GM18873 (cell line): ENCODE data around the gene STN1.

Source experiments
- ATAC-seq: cut with Tn5 transposase; IDR thresholded peaks from one replicate; pipeline ENCODE4 v1.9.1; 2021; ENCODE audit warnings: mild to moderate bottlenecking, moderate library complexity, moderate number of reproducible peaks; ENCODE audit not compliant: unreplicated experiment, low FRiP score

STN1 gene

GRCh38 chr10:103896225-103896624, 21.8 kb downstream of the STN1 start:
- no peak for ATAC-seq

- ATAC-seq = no peak
These were observed 22.4 kb downstream of the STN1 start for GRCh38 chr10:103895411-103896186.

- ATAC-seq = no peak
These were observed 23.5 kb downstream of the STN1 start for GRCh38 chr10:103894441-103894864.

DNA sequence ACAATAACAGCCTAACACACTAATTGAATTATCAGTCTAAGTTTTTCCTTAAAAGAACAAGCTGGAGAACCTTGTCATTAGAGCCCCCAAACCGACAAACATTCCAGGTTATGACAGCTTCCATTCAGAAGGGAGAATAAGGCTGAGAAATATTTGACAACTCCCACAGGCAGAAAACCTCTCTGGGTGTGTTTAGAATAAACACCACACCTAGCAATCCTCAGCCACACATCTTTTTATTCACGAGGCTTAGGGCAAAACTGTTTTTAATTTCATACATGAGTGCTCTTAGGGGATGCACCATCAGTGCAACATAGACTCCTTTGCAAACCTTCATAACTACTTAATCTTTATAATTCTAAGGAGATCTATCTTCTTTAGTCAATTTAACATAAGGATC, 24.2 kb downstream of the STN1 start:
- no peak for ATAC-seq

DNA sequence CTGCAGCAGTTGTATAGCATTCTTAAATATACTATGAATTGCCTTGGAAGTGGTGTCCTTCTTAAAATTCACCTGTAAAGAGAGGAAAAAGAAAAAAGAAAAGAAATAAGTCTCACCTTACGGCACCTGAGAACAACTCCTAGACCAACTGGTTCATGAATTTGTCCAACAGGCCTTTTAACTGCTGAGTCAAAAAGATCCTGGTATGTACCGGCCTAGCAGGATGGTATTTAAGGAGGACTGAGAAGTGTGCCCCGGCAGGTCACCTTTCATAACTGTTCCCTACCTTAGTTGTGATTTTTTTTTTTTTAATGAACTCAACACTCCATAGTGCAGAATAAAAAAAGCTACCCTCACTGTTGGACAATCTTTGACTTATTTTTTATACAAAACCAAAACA, 25.8 kb downstream of the STN1 start:
- ATAC-seq = no peak

DNA sequence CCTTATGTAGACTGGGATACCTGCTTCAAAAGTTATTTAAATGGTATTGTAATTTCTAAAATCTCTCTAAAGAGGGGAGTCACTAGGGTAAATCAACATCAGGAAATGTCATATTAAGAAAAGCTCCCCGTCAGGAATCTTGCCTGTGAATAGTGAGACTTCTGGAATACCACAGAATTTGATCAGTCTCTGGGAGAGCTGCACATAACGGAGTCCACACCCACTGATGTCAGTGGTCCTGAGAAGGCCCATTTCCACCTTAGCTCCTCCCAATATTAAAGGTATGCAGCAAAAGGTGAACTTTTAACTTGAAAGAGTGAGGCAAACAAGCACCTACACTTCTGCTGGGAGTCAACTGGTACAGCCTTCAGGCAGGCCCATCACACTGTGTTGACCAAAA, 27.3 kb downstream of the STN1 start:
- ATAC-seq = no peak

- ATAC-seq = no peak
These were observed 27.8 kb downstream of the STN1 start for GRCh38 chr10:103890194-103890658.

- no peak for ATAC-seq
These were observed 28.8 kb downstream of the STN1 start for GRCh38 chr10:103889121-103889720.

GRCh38 chr10:103888113-103888841, 29.7 kb downstream of the STN1 start:
- ATAC-seq = peak; percentile 59

DNA sequence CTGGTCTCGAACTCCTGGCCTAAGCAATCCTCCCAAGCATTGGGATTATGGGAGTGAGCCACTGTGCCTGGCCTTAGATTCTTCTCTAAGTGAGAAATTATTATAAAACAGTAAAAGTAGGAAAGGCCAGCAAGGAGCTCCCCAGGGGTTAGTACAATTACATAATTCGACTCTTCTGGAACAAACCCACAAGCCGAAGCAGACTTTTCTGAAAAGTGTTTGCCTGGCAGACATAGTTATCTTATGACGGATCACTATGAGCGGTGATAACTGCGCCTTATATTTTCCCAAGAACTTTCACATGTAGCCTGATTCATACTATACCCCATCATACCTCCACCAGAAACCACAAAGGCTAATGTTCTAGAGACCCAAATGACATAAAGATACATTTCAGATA, 32.4 kb downstream of the STN1 start:
- ATAC-seq = no peak

GRCh38 chr10:103884681-103885139, 33.3 kb downstream of the STN1 start:
- ATAC-seq = no peak

- no peak for ATAC-seq
These were observed 35.5 kb downstream of the STN1 start for GRCh38 chr10:103882285-103883007.

GRCh38 chr10:103881416-103882284, 36.3 kb downstream of the STN1 start:
- ATAC-seq = no peak

GRCh38 chr10:103879831-103880230, 38.2 kb downstream of the STN1 start:
- ATAC-seq = no peak

DNA sequence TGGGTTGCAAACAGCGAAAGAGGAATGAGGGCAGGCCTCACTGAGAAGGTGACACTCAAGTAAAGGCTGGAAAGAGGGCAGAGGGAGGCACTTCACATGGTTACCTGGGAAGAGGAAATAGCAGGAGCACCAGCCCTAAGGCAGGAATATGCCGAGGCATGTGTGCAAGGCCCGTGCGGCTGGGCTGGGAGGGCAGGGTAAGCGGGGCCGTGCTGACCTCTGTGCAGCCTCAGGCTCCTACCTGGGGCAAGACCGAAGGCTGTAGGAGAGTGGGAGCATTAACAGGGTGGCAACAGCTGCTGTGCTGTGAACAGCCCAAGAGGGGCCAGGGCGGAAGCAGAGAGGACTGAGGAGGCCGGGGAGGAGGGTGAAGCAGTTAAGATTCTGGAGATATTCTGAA, 38.6 kb downstream of the STN1 start:
- ATAC-seq = no peak

DNA sequence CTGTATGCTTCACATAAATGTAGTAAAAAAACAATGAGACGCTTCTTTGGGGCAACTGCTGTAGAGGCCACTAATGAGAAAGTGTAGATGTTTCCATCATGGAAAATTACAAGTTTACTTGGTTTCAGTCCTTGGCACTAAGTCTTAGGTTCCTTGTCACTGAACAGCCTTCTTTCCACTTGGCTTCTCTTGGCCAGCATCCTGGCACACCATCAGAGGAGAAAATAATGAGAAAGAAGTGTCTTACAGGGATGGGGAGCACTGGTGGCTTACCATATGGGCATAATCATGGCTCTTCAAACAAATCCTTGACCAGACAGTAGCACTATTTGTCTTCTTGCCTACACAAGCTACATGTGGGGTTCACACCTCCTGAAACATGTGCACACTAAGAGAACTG, 40.1 kb downstream of the STN1 start:
- no peak for ATAC-seq

GRCh38 chr10:103876155-103876554, 41.8 kb downstream of the STN1 start:
- no peak for ATAC-seq

- no peak for ATAC-seq
These were observed 43.3 kb downstream of the STN1 start for GRCh38 chr10:103874730-103875129.

GRCh38 chr10:103872137-103872931, 45.6 kb downstream of the STN1 start:
- ATAC-seq = no peak
